ENCODE measurements around the gene PDYN.

Gene PDYN

DNA sequence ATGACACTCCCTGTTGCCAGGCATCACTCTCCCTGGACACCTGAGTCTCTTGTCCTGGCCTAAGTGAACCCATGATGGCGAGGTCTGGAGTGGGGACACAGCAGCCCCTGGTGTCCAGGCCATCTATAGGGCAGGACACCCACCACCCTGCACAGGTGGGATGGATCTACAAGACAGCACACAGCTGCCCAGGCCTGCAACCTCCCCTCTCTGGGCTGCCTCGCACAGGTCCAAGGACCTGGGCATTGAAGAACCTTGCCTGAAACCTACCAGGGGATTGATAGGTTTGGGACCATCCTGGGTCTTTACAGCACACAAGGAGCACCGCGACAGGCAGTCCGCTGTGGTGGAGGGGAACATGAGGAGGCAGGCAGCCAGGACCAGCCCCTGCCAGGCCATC lies 11.2 kb downstream of the PDYN start:
- TF ChIP-seq, protein P1, sequence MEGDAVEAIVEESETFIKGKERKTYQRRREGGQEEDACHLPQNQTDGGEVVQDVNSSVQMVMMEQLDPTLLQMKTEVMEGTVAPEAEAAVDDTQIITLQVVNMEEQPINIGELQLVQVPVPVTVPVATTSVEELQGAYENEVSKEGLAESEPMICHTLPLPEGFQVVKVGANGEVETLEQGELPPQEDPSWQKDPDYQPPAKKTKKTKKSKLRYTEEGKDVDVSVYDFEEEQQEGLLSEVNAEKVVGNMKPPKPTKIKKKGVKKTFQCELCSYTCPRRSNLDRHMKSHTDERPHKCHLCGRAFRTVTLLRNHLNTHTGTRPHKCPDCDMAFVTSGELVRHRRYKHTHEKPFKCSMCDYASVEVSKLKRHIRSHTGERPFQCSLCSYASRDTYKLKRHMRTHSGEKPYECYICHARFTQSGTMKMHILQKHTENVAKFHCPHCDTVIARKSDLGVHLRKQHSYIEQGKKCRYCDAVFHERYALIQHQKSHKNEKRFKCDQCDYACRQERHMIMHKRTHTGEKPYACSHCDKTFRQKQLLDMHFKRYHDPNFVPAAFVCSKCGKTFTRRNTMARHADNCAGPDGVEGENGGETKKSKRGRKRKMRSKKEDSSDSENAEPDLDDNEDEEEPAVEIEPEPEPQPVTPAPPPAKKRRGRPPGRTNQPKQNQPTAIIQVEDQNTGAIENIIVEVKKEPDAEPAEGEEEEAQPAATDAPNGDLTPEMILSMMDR (IDR thresholded peaks at IDR 0.05) = no peak
- Histone ChIP-seq H3K27me3 (peaks cover 0 to 21% of the 10 kb centered on the region in 2 donors), H3K4me3 (no peak overlapping the region), H3K27ac (no peak overlapping the region), H3K4me1 (no peaks in the 10 kb centered on the region), H3K36me3 (no peaks in the 10 kb centered on the region), H3K9me3 (no peaks in the 10 kb centered on the region)
- no peak for DNase-seq
- intact Hi-C loops (cut with DNase I; ENCODE audit: low total_unique reads) = no loop called here

DNA sequence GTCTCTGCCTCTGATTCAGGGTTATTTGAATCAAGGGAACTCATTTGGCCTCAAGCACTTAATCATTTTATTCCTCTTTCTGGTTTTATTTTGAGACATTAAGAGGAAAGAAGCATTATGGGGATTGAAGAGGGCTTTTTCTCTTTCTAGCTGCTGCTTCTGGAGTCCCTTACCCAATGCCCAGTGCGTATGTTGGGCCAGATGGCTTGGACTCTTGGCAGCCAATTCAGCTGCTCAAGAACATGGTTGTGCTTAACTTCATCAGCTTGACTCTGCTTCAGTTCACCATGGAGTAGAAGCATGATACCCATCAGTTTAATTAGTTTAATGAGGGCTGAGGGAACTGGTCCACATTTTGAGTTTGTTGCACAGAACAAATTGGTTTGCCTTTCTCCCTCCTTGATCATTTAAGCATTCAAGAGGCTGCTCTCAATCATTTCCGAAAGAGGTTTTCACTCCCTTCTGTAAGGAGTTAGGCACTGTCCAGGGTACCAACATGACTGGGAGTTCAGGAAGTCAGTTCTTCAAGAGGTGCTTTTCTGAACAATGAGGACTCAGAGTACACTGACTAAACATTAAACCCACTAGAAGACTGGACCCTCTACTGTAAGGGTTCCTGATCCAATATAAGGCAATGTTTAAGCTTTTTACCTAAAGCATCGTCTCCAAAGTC lies 14.6 kb downstream of the PDYN start:
- Histone ChIP-seq H3K27me3 (peaks cover 0 to 22% of the 10 kb centered on the region in 2 donors), H3K9me3 (no peaks in the 10 kb centered on the region), H3K27ac (no peak overlapping the region), H3K4me1 (no peaks in the 10 kb centered on the region), H3K36me3 (no peaks in the 10 kb centered on the region), H3K4me3 (no peak overlapping the region)
- TF ChIP-seq, protein P1 (IDR thresholded peaks at IDR 0.05) = no peak
- DNase-seq = no peak
- intact Hi-C loops (cut with DNase I; ENCODE audit: low total_unique reads) = no loop called here

DNA sequence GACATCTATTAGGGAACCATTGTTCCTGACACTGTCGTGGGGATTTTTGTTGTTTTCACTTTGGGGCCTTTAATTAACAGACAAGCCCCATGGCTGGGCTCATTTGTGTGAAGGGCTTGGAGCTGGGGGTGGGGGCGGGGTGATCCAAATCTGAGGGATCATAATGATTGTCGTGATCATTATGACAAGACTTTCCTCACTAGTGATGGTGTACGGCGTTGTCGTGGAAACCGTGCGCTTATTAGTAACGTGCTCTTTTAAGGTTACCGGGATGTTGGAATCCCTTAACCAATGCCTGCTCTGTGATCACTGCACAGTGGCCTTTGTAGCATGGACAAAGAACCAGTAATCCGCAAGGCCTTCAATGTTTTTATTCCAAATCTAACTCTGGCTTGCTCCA lies 18.6 kb downstream of the PDYN start:
- TF ChIP-seq, protein P1 (IDR thresholded peaks at IDR 0.05) = no peak
- DNase-seq = no peak
- Histone ChIP-seq H3K4me3 (no peak overlapping the region), H3K27ac (no peak overlapping the region), H3K27me3 (peaks cover 0 to 22% of the 10 kb centered on the region in 2 donors), H3K36me3 (no peaks in the 10 kb centered on the region), H3K9me3 (no peaks in the 10 kb centered on the region), H3K4me1 (no peaks in the 10 kb centered on the region)
- intact Hi-C loops (cut with DNase I; ENCODE audit: low total_unique reads) = no loop called here

- H3K27ac ChIP-seq = no peak overlapping the region
- TF ChIP-seq, protein P1 (IDR thresholded peaks at IDR 0.05) = no peak
- H3K27me3 ChIP-seq = peaks cover 0 to 26% of the 10 kb centered on the region in 2 donors
Measured at GRCh38 chr20:1973601-1974440, 20.0 kb downstream of the PDYN start.

GRCh38 chr20:1971893-1972586 lies 21.8 kb downstream of the PDYN start:
- DNase-seq = no peak
- no peaks in the 10 kb centered on the region for H3K9me3 ChIP-seq
- intact Hi-C loops (cut with DNase I; ENCODE audit: low total_unique reads) = no loop called here
- TF ChIP-seq, protein P1 (IDR thresholded peaks at IDR 0.05) = no peak
- H3K27me3 ChIP-seq = peaks cover 0 to 26% of the 10 kb centered on the region in 2 donors
- H3K36me3 ChIP-seq = no peaks in the 10 kb centered on the region
- no peaks in the 10 kb centered on the region for H3K4me1 ChIP-seq
- no peak overlapping the region for H3K4me3 ChIP-seq
- no peak overlapping the region for H3K27ac ChIP-seq

More at GRCh38 chr20:1973601-1974440, 20.0 kb downstream of the PDYN start:
- H3K4me3 ChIP-seq = no peak overlapping the region
- H3K36me3 ChIP-seq = no peaks in the 10 kb centered on the region
- intact Hi-C loops (cut with DNase I; ENCODE audit: low total_unique reads) = no loop called here
- no peaks in the 10 kb centered on the region for H3K9me3 ChIP-seq
- no peak for DNase-seq
- no peaks in the 10 kb centered on the region for H3K4me1 ChIP-seq
